ENCODE results near the gene EIF3CL.
"Not testable (repeated sequence)": the region's sequence is repeated elsewhere in the genome, so short reads cannot be mapped to it uniquely, and the experiment has no call there.

GRCh38 chr16:28403220-28404072 is at the start of gene EIF3CL:
- TF ChIP-seq CTCF (IDR thresholded peaks at IDR 0.05; ENCODE audit: low read depth, low read length); POLR2A (IDR thresholded peaks at IDR 0.05; ENCODE audit: extremely low read depth, insufficient read length): not testable (repeated sequence)
